ENCODE measurements around the gene SMARCD2. TPM values are rescaled to one million over a fixed set of nuclear protein-coding genes. Genes with fewer than 3 reads are reported as not detected.
"Not testable (repeated sequence)": the region's sequence is repeated elsewhere in the genome, so short reads cannot be mapped to it uniquely, and the experiment has no call there.

Gene SMARCD2
- total RNA-seq, 1 experiment from 2014 or later = 98.7 TPM

GRCh38 chr17:63859257-63859656 lies 16.8 kb upstream of the SMARCD2 start:
- intact Hi-C loops (cut with micrococcal nuclease; ENCODE audit: unreplicated experiment) = no loop called here

GRCh38 chr17:63856425-63856824 lies 13.9 kb upstream of the SMARCD2 start:
- H3K4me1 ChIP-seq (replicated peaks; ENCODE audit: insufficient read depth); POLR2A ChIA-PET (ENCODE audit: unreplicated experiment); CTCF ChIA-PET; H3K27ac ChIP-seq; H3F3A ChIP-seq (ENCODE audit: insufficient read depth, low read depth); H2AFZ ChIP-seq; H3K4me2 ChIP-seq; H3K9me2 ChIP-seq (ENCODE audit: insufficient read depth); H3K79me2 ChIP-seq (ENCODE audit: low read depth); H3K4me3 ChIP-seq; BruUV-seq (replicated peaks); H3K9me3 ChIP-seq (ENCODE audit: insufficient read depth, low read depth); H4K20me1 ChIP-seq (ENCODE audit: insufficient read depth); intact Hi-C loops (cut with micrococcal nuclease; ENCODE audit: unreplicated experiment); DNase-seq; H3K36me3 ChIP-seq (ENCODE audit: low read depth): not testable (repeated sequence)
- H3K27me3 ChIP-seq (ENCODE audit: insufficient read depth, low read depth) = peaks cover 10% of the 10 kb centered on the region

More at GRCh38 chr17:63859257-63859656, 16.8 kb upstream of the SMARCD2 start:
- TF ChIP-seq CTCF (conservative IDR thresholded peaks at IDR 0.05) (no peak), EZH2 (IDR thresholded peaks at IDR 0.05; ENCODE audit: low read depth) (no peak)
- CTCF ChIA-PET = no interaction called here
- BruUV-seq (replicated peaks) = no TSS peak
- H2AFZ ChIP-seq = no peak overlapping the region
- H3F3A ChIP-seq (ENCODE audit: insufficient read depth, low read depth) = no peaks in the 10 kb centered on the region
- no peak overlapping the region for H3K27ac ChIP-seq
- DNase-seq = no peak
- no peaks in the 10 kb centered on the region for H3K9me3 ChIP-seq (ENCODE audit: insufficient read depth, low read depth)
- POLR2A ChIA-PET (ENCODE audit: unreplicated experiment) = no interaction called here
- H3K9me2 ChIP-seq (ENCODE audit: insufficient read depth) = no peaks in the 10 kb centered on the region
- no peaks in the 10 kb centered on the region for H3K4me1 ChIP-seq (replicated peaks; ENCODE audit: insufficient read depth)
- H3K27me3 ChIP-seq (ENCODE audit: insufficient read depth, low read depth) = peaks cover 10% of the 10 kb centered on the region
- H3K4me2 ChIP-seq = no peak overlapping the region
- no peaks in the 10 kb centered on the region for H3K36me3 ChIP-seq (ENCODE audit: low read depth)
- no peaks in the 10 kb centered on the region for H4K20me1 ChIP-seq (ENCODE audit: insufficient read depth)
- H3K79me2 ChIP-seq (ENCODE audit: low read depth) = no peaks in the 10 kb centered on the region
- H3K4me3 ChIP-seq = no peak overlapping the region

GRCh38 chr17:63855185-63855584 lies 12.7 kb upstream of the SMARCD2 start:
- H3K27me3 ChIP-seq (ENCODE audit: insufficient read depth, low read depth) = peaks cover 5% of the 10 kb centered on the region
- intact Hi-C loops (cut with micrococcal nuclease; ENCODE audit: unreplicated experiment) = no loop called here
- H3K36me3 ChIP-seq (ENCODE audit: low read depth) = no peaks in the 10 kb centered on the region
- no peaks in the 10 kb centered on the region for H3K4me1 ChIP-seq (replicated peaks; ENCODE audit: insufficient read depth)
- ChIA-PET POLR2A (ENCODE audit: unreplicated experiment) (interaction anchor here (0.6 kb wide), 1 partner anchor 75 kb away, joined by 4 read pairs; no protein-coding TSS in a partner anchor), CTCF (no interaction called here)
- TF ChIP-seq EZH2 (IDR thresholded peaks at IDR 0.05; ENCODE audit: low read depth) (no peak), CTCF (conservative IDR thresholded peaks at IDR 0.05) (no peak)
- peaks cover 5% of the 10 kb centered on the region; the same call in 1 of the 2 replicates for H3F3A ChIP-seq (ENCODE audit: insufficient read depth, low read depth)
- no peak overlapping the region for H3K27ac ChIP-seq
- no peaks in the 10 kb centered on the region for H3K9me2 ChIP-seq (ENCODE audit: insufficient read depth)
- no peaks in the 10 kb centered on the region for H4K20me1 ChIP-seq (ENCODE audit: insufficient read depth)
- no TSS peak for BruUV-seq (replicated peaks)
- H3K4me2 ChIP-seq = no peak overlapping the region
- no peak overlapping the region for H3K4me3 ChIP-seq
- DNase-seq = no peak
- H2AFZ ChIP-seq = no peak overlapping the region
- no peaks in the 10 kb centered on the region for H3K79me2 ChIP-seq (ENCODE audit: low read depth)
- H3K9me3 ChIP-seq (ENCODE audit: insufficient read depth, low read depth) = no peaks in the 10 kb centered on the region

- CTCF ChIA-PET = no interaction called here
These were observed 12.2 kb upstream of the SMARCD2 start for GRCh38 chr17:63854709-63855108.

More at GRCh38 chr17:63854709-63855108, 12.2 kb upstream of the SMARCD2 start:
- no TSS peak for BruUV-seq (replicated peaks)
- Histone ChIP-seq H3K4me2 (no peak overlapping the region), H3K27ac (no peak overlapping the region), H3K79me2 (ENCODE audit: low read depth) (no peaks in the 10 kb centered on the region), H3K4me3 (no peak overlapping the region), H3K27me3 (ENCODE audit: insufficient read depth, low read depth) (peaks cover under 1% of the 10 kb centered on the region; the same call in 1 of the 2 replicates), H3K9me2 (ENCODE audit: insufficient read depth) (no peaks in the 10 kb centered on the region), H3K9me3 (ENCODE audit: insufficient read depth, low read depth) (no peaks in the 10 kb centered on the region), H3F3A (ENCODE audit: insufficient read depth, low read depth) (peaks cover 5% of the 10 kb centered on the region; the same call in 1 of the 2 replicates), H2AFZ (no peak overlapping the region), H3K36me3 (ENCODE audit: low read depth) (no peaks in the 10 kb centered on the region), H3K4me1 (replicated peaks; ENCODE audit: insufficient read depth) (no peaks in the 10 kb centered on the region), H4K20me1 (ENCODE audit: insufficient read depth) (no peaks in the 10 kb centered on the region)
- TF ChIP-seq CTCF (conservative IDR thresholded peaks at IDR 0.05) (no peak), EZH2 (IDR thresholded peaks at IDR 0.05; ENCODE audit: low read depth) (no peak)
- intact Hi-C loops (cut with micrococcal nuclease; ENCODE audit: unreplicated experiment) = no loop called here
- POLR2A ChIA-PET (ENCODE audit: unreplicated experiment) = interaction anchor here (0.6 kb wide), 1 partner anchor 76 kb away, joined by 4 read pairs; no protein-coding TSS in a partner anchor
- no peak for DNase-seq
